HepG2 (cell line): ENCODE data around the gene FCHO1. TPM values are rescaled to one million over a fixed set of nuclear protein-coding genes. Genes with fewer than 3 reads are reported as not detected.

Source experiments
- ARNTL ChIP-seq: sonication (generic); formaldehyde crosslinking; IDR thresholded peaks from 2 replicates; pipeline ENCODE4 v1.4.0; 2020; ENCODE audit warnings: mild to moderate bottlenecking, missing genetic modification reagents
- HMGXB4 ChIP-seq, 2 experiments: sonication (generic) in 1 of 2; formaldehyde crosslinking in 1 of 2; IDR thresholded peaks; 2 replicates each; pipeline versions ENCODE4 v1.4.0 to v1.6.1; 2018 to 2020; ENCODE audit warnings: missing genetic modification reagents in 2 of 2, borderline replicate concordance in 1 of 2, low read depth in 1 of 2, mild to moderate bottlenecking in 1 of 2, missing biosample characterization in 1 of 2
- KLF9 ChIP-seq: IDR thresholded peaks from 2 replicates; pipeline ENCODE4 v1.6.1; 2016; ENCODE audit warnings: low read depth
- TBL1XR1 ChIP-seq: fragments of 150-350 bp; IDR thresholded peaks from 2 replicates; pipeline ENCODE4 v1.6.1; 2014; ENCODE audit warnings: borderline replicate concordance, low read length; ENCODE audit not compliant: partially characterized antibody
- ZFP36 ChIP-seq: fragments of 150-350 bp; IDR thresholded peaks from 2 replicates; pipeline ENCODE4 v1.6.1; 2018; ENCODE audit warnings: borderline replicate concordance, low read length, low read depth; ENCODE audit not compliant: partially characterized antibody
- ZNF460 ChIP-seq: sonication (generic); formaldehyde crosslinking; IDR thresholded peaks from 2 replicates; pipeline ENCODE4 v1.5.1; 2020; ENCODE audit warnings: missing genetic modification reagents, mild to moderate bottlenecking, borderline replicate concordance
- polyA plus RNA-seq, 8 experiments: library from polyadenylated mRNA; depleted of rRNA in 3 of 8; stranded (reverse) in 7 of 8; unstranded in 1 of 8; fragments of >200 nt; fragmentation: Illumina TruSeq in 4 of 8; extraction: Trizol in 4 of 8; gene quantifications; 2 replicates each; pipeline versions ENCODE4 v1.2.1 to v1.2.3, GENCODE V29; 2011 to 2016; ENCODE audit warnings: low read depth in 4 of 8, missing spikeins in 1 of 8, mixed read lengths in 1 of 8; ENCODE audit not compliant: insufficient read depth in 1 of 8
- total RNA-seq, 5 experiments: library from RNA; depleted of rRNA; stranded (reverse); fragments of >200 nt; fragmentation: Illumina TruSeq; extraction: Trizol; gene quantifications; 2 replicates each; pipeline ENCODE4 v1.2.3, GENCODE V29; 2016; ENCODE audit warnings: low read depth in 1 of 5
- TF ChIP-seq, protein P1 (sequence below): fragments of 450-650 bp; IDR thresholded peaks from 2 replicates; pipeline ENCODE4 v1.6.1; 2017; ENCODE audit warnings: mild to moderate bottlenecking
- TF ChIP-seq, protein P2 (sequence below): sonication (generic); formaldehyde crosslinking; IDR thresholded peaks from 2 replicates; pipeline ENCODE4 v1.9.0; 2021; ENCODE audit warnings: missing genetic modification reagents, mild to moderate bottlenecking, borderline replicate concordance
- TF ChIP-seq, protein P3 (sequence below): sonication (generic); formaldehyde crosslinking; IDR thresholded peaks from 2 replicates; pipeline ENCODE4 v1.8.1; 2023; ENCODE audit warnings: mild to moderate bottlenecking, missing genetic modification reagents

The FCHO1 gene
- total and polyA plus RNA-seq, 2 of the 13 experiments (the other 11 are each of a cell fraction or from before 2014, with no cell fraction given) = 1.3 to 3.1 TPM

DNA sequence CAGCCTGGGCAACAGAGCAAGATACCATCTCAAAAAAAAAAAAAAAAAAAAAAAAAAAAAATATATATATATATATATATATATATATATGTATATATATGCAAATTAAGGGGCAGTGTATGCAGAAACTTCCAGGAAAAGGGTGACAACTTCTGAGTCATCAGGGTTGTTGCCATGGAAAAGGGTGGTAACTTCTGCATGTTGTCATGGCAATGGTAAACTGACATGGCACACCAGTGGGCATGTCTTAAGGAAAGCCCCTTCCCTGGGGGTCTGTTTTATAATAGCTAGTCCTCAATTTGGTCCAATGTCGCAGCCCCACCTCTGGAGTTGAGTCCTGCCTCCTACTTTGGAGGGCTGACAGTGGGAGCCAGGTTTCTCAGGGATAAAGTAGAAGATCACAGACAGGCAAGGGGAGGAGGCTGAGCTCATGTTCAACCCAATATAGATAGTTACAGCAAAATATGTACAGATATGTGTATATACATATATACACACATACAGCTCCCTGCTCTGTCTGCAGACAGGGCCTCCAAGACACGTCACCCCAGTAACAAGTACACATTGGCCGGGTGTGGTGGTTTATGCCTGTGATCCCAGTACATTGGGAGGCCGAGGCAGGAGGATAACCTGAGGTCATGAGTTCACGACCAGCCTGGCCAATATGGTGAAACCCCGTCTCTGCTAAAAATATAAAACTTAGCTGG, 7.2 kb upstream of the FCHO1 start (continued):
- TF ChIP-seq, protein P1, sequence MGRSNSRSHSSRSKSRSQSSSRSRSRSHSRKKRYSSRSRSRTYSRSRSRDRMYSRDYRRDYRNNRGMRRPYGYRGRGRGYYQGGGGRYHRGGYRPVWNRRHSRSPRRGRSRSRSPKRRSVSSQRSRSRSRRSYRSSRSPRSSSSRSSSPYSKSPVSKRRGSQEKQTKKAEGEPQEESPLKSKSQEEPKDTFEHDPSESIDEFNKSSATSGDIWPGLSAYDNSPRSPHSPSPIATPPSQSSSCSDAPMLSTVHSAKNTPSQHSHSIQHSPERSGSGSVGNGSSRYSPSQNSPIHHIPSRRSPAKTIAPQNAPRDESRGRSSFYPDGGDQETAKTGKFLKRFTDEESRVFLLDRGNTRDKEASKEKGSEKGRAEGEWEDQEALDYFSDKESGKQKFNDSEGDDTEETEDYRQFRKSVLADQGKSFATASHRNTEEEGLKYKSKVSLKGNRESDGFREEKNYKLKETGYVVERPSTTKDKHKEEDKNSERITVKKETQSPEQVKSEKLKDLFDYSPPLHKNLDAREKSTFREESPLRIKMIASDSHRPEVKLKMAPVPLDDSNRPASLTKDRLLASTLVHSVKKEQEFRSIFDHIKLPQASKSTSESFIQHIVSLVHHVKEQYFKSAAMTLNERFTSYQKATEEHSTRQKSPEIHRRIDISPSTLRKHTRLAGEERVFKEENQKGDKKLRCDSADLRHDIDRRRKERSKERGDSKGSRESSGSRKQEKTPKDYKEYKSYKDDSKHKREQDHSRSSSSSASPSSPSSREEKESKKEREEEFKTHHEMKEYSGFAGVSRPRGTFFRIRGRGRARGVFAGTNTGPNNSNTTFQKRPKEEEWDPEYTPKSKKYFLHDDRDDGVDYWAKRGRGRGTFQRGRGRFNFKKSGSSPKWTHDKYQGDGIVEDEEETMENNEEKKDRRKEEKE = no peak
- TF ChIP-seq ZFP36 (no peak), ZNF460 (CRISPR knock-in tag) (no peak), HMGXB4 (CRISPR knock-in tag; IDR thresholded peaks at IDR 0.05; ENCODE audit: borderline replicate concordance in 1 of 2, low read depth in 1 of 2) (no peak), ARNTL (no peak), KLF9 (CRISPR knock-in tag) (no peak), TBL1XR1 (no peak)
- TF ChIP-seq, protein P2, sequence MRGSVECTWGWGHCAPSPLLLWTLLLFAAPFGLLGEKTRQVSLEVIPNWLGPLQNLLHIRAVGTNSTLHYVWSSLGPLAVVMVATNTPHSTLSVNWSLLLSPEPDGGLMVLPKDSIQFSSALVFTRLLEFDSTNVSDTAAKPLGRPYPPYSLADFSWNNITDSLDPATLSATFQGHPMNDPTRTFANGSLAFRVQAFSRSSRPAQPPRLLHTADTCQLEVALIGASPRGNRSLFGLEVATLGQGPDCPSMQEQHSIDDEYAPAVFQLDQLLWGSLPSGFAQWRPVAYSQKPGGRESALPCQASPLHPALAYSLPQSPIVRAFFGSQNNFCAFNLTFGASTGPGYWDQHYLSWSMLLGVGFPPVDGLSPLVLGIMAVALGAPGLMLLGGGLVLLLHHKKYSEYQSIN = no peak
- TF ChIP-seq, protein P3, sequence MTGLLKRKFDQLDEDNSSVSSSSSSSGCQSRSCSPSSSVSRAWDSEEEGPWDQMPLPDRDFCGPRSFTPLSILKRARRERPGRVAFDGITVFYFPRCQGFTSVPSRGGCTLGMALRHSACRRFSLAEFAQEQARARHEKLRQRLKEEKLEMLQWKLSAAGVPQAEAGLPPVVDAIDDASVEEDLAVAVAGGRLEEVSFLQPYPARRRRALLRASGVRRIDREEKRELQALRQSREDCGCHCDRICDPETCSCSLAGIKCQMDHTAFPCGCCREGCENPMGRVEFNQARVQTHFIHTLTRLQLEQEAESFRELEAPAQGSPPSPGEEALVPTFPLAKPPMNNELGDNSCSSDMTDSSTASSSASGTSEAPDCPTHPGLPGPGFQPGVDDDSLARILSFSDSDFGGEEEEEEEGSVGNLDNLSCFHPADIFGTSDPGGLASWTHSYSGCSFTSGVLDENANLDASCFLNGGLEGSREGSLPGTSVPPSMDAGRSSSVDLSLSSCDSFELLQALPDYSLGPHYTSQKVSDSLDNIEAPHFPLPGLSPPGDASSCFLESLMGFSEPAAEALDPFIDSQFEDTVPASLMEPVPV (CRISPR knock-in tag) = no peak
